ENCODE results near the gene EXTL2.

- TF ChIP-seq, protein P1, sequence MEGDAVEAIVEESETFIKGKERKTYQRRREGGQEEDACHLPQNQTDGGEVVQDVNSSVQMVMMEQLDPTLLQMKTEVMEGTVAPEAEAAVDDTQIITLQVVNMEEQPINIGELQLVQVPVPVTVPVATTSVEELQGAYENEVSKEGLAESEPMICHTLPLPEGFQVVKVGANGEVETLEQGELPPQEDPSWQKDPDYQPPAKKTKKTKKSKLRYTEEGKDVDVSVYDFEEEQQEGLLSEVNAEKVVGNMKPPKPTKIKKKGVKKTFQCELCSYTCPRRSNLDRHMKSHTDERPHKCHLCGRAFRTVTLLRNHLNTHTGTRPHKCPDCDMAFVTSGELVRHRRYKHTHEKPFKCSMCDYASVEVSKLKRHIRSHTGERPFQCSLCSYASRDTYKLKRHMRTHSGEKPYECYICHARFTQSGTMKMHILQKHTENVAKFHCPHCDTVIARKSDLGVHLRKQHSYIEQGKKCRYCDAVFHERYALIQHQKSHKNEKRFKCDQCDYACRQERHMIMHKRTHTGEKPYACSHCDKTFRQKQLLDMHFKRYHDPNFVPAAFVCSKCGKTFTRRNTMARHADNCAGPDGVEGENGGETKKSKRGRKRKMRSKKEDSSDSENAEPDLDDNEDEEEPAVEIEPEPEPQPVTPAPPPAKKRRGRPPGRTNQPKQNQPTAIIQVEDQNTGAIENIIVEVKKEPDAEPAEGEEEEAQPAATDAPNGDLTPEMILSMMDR (IDR thresholded peaks at IDR 0.05; ENCODE audit: low read depth, low read length, missing input control) = peak; percentile 62
- TF ChIP-seq YY1 (IDR thresholded peaks at IDR 0.05) (no peak), RXRA (IDR thresholded peaks at IDR 0.05) (no peak), JUND (IDR thresholded peaks at IDR 0.05) (no peak), RAD21 (IDR thresholded peaks at IDR 0.05) (peak; percentile 84 to 88), FOXA1 (IDR thresholded peaks at IDR 0.05) (no peak), TAF1 (conservative IDR thresholded peaks at IDR 0.05) (no peak), ZBTB33 (IDR thresholded peaks at IDR 0.05) (no peak), HNF4G (IDR thresholded peaks at IDR 0.05) (no peak), NR2F2 (IDR thresholded peaks at IDR 0.05) (no peak), SP1 (IDR thresholded peaks at IDR 0.05) (no peak)
- TF ChIP-seq, protein P2, sequence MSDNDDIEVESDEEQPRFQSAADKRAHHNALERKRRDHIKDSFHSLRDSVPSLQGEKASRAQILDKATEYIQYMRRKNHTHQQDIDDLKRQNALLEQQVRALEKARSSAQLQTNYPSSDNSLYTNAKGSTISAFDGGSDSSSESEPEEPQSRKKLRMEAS (IDR thresholded peaks at IDR 0.05) = no peak
- TF ChIP-seq, protein P3, sequence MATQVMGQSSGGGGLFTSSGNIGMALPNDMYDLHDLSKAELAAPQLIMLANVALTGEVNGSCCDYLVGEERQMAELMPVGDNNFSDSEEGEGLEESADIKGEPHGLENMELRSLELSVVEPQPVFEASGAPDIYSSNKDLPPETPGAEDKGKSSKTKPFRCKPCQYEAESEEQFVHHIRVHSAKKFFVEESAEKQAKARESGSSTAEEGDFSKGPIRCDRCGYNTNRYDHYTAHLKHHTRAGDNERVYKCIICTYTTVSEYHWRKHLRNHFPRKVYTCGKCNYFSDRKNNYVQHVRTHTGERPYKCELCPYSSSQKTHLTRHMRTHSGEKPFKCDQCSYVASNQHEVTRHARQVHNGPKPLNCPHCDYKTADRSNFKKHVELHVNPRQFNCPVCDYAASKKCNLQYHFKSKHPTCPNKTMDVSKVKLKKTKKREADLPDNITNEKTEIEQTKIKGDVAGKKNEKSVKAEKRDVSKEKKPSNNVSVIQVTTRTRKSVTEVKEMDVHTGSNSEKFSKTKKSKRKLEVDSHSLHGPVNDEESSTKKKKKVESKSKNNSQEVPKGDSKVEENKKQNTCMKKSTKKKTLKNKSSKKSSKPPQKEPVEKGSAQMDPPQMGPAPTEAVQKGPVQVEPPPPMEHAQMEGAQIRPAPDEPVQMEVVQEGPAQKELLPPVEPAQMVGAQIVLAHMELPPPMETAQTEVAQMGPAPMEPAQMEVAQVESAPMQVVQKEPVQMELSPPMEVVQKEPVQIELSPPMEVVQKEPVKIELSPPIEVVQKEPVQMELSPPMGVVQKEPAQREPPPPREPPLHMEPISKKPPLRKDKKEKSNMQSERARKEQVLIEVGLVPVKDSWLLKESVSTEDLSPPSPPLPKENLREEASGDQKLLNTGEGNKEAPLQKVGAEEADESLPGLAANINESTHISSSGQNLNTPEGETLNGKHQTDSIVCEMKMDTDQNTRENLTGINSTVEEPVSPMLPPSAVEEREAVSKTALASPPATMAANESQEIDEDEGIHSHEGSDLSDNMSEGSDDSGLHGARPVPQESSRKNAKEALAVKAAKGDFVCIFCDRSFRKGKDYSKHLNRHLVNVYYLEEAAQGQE (IDR thresholded peaks at IDR 0.05) = no peak
Observed at GRCh38 chr1:100868364-100868995, 26.2 kb downstream of the EXTL2 start.

Measured in liver (tissue), 3 donors.